Loucy (cell line): ENCODE results near the gene CYP2A6.

Experiments
- H2AFZ ChIP-seq: fragments of 200-600 bp; sonication (generic); 2 replicates; pipeline ENCODE4 v1.6.0; 2016; ENCODE audit warnings: antibody characterized with exemption, mild to moderate bottlenecking, low read length, moderate library complexity
- H3F3A ChIP-seq: fragments of 200-600 bp; 2 replicates; pipeline ENCODE4 v1.6.0; 2016; ENCODE audit warnings: antibody characterized with exemption, low read depth, mild to moderate bottlenecking
- H3K27me3 ChIP-seq: fragments of 200-600 bp; sonication (generic); 2 replicates; pipeline ENCODE4 v1.6.1; 2014; ENCODE audit warnings: low read length, mild to moderate bottlenecking; ENCODE audit not compliant: insufficient read depth, poor library complexity, severe bottlenecking
- H3K36me3 ChIP-seq: fragments of 200-600 bp; sonication (generic); 2 replicates; pipeline ENCODE4 v1.6.1; 2016; ENCODE audit warnings: low read length; ENCODE audit not compliant: insufficient read depth
- H3K4me1 ChIP-seq: fragments of 200-600 bp; sonication (generic); 2 replicates; pipeline ENCODE4 v1.5.1; 2014; ENCODE audit warnings: low read length, mild to moderate bottlenecking; ENCODE audit not compliant: insufficient read depth, poor library complexity, severe bottlenecking
- H3K4me2 ChIP-seq: fragments of 200-600 bp; sonication (generic); 2 replicates; pipeline ENCODE4 v1.6.0; 2014; ENCODE audit warnings: antibody characterized with exemption, low read length, low read depth, mild to moderate bottlenecking; ENCODE audit not compliant: poor library complexity, severe bottlenecking
- H3K4me3 ChIP-seq: fragments of 200-600 bp; sonication (generic); 2 replicates; pipeline ENCODE4 v1.5.1; 2014; ENCODE audit warnings: low read length, mild to moderate bottlenecking, mixed read lengths; ENCODE audit not compliant: poor library complexity, severe bottlenecking
- H3K79me2 ChIP-seq: fragments of 200-600 bp; sonication (generic); 2 replicates; pipeline ENCODE4 v1.6.1; 2014; ENCODE audit warnings: low read length; ENCODE audit not compliant: insufficient read depth
- H3K9ac ChIP-seq: fragments of 200-600 bp; sonication (generic); 2 replicates; pipeline ENCODE4 v1.6.0; 2014; ENCODE audit warnings: mild to moderate bottlenecking, low read depth, low read length, moderate library complexity; ENCODE audit not compliant: poor library complexity, severe bottlenecking
- H3K9me2 ChIP-seq: fragments of 200-600 bp; sonication (generic); replicated peaks from 2 replicates; pipeline ENCODE4 v1.6.1; 2016; ENCODE audit warnings: low read depth, low read length, mixed read lengths
- H3K9me3 ChIP-seq: fragments of 200-600 bp; sonication (generic); 2 replicates; pipeline ENCODE4 v1.6.1; 2014; ENCODE audit warnings: mild to moderate bottlenecking, antibody characterized with exemption, low read length, low read depth; ENCODE audit not compliant: insufficient read depth
- H4K20me1 ChIP-seq: fragments of 200-600 bp; sonication (generic); 2 replicates; pipeline ENCODE4 v1.6.0; 2014; ENCODE audit warnings: antibody characterized with exemption, low read length, mild to moderate bottlenecking; ENCODE audit not compliant: insufficient read depth, poor library complexity, severe bottlenecking
- CTCF ChIP-seq: fragments of 200-600 bp; sonication (generic); conservative IDR thresholded peaks from 2 replicates; pipeline ENCODE4 v1.5.1; 2014; ENCODE audit warnings: mild to moderate bottlenecking, antibody characterized with exemption, low read length
- EZH2phosphoT487 ChIP-seq: fragments of 200-600 bp; IDR thresholded peaks from 2 replicates; pipeline ENCODE4 v1.6.1; 2018; ENCODE audit warnings: antibody characterized with exemption, mild to moderate bottlenecking, moderate library complexity, borderline replicate concordance

The CYP2A6 gene

GRCh38 chr19:40804783-40805242 is 45.4 kb downstream of the CYP2A6 start:
- peak overlapping the region; percentile 94 for H3K9ac ChIP-seq
- H3K4me2 ChIP-seq: peak overlapping the region; percentile 87
- no peaks in the 10 kb centered on the region for H3K27me3 ChIP-seq
- peak; percentile 43 for TF ChIP-seq CTCF
- no peak for TF ChIP-seq EZH2phosphoT487
- H2AFZ ChIP-seq: no peak overlapping the region
- peak overlapping the region; percentile 96 for H3K4me3 ChIP-seq
- H3K4me1 ChIP-seq: peaks cover 59% of the 10 kb centered on the region
- no peaks in the 10 kb centered on the region for H3K9me2 ChIP-seq
- peaks cover 86% of the 10 kb centered on the region for H4K20me1 ChIP-seq
- no peaks in the 10 kb centered on the region for H3K9me3 ChIP-seq
- H3K79me2 ChIP-seq: peaks cover 88% of the 10 kb centered on the region
- H3K36me3 ChIP-seq: peaks cover 18% of the 10 kb centered on the region; the same call in 1 of the 2 replicates
- H3F3A ChIP-seq: no peaks in the 10 kb centered on the region

- TF ChIP-seq EZH2phosphoT487: no peak
- no peak for TF ChIP-seq CTCF
- Histone ChIP-seq H3K4me2 (peak overlapping the region; percentile 87), H3K36me3 (peaks cover 18% of the 10 kb centered on the region; the same call in 1 of the 2 replicates), H3F3A (no peaks in the 10 kb centered on the region), H3K4me3 (peak overlapping the region; percentile 96), H2AFZ (no peak overlapping the region), H3K9me2 (no peaks in the 10 kb centered on the region), H3K9ac (peak overlapping the region; percentile 94), H3K79me2 (peaks cover 95% of the 10 kb centered on the region), H3K4me1 (peaks cover 59% of the 10 kb centered on the region), H4K20me1 (peaks cover 91% of the 10 kb centered on the region), H3K9me3 (no peaks in the 10 kb centered on the region), H3K27me3 (no peaks in the 10 kb centered on the region)
Observed at GRCh38 chr19:40803857-40804782, 46.1 kb downstream of the CYP2A6 start.

- H3K4me3 ChIP-seq: peak overlapping the region; percentile 96
- peaks cover 13% of the 10 kb centered on the region; the same call in 1 of the 2 replicates for H3K36me3 ChIP-seq
- H3K9ac ChIP-seq: peak overlapping the region; percentile 94
- H2AFZ ChIP-seq: no peak overlapping the region
- H3K9me3 ChIP-seq: no peaks in the 10 kb centered on the region
- H4K20me1 ChIP-seq: peaks cover 90% of the 10 kb centered on the region
- H3F3A ChIP-seq: 0 out of 2 replicates have a peak, but pooled peaks cover 2% of the 10 kb centered on the region
- peak overlapping the region; percentile 87 for H3K4me2 ChIP-seq
- no peaks in the 10 kb centered on the region for H3K9me2 ChIP-seq
- peaks cover 93% of the 10 kb centered on the region for H3K79me2 ChIP-seq
- H3K27me3 ChIP-seq: no peaks in the 10 kb centered on the region
- TF ChIP-seq EZH2phosphoT487 (no peak), CTCF (no peak)
- peaks cover 60% of the 10 kb centered on the region for H3K4me1 ChIP-seq
Observed at GRCh38 chr19:40803170-40803856, 46.9 kb downstream of the CYP2A6 start.
